Measurements from ENCODE around the gene CBX2. TPM values are rescaled to one million over a fixed set of nuclear protein-coding genes. Genes with fewer than 3 reads are reported as not detected.

Gene CBX2
- total RNA-seq, 1 experiment from 2014 or later = 28.3 TPM

- RAD21 ChIA-PET (ENCODE audit: low non-redundant PET in 1 of 2, low total read pairs in 2 of 2, uncharacterized antibody in 2 of 2, unreplicated experiment in 2 of 2) = interaction anchor here in 1 of 2 experiments (1.4 kb wide), 1 partner anchor 43 kb away, joined by 10 read pairs; the partner anchor contains the start of gene CBX4
- intact Hi-C loops (cut with micrococcal nuclease) = no loop called here
- peak overlapping the region; percentile 90 for H3K27ac ChIP-seq (ENCODE audit: low read depth, low read length)
Observed at GRCh38 chr17:79795795-79796443, 18.0 kb downstream of the CBX2 start.

GRCh38 chr17:79796444-79796762 lies 18.5 kb downstream of the CBX2 start:
- ChIA-PET RAD21 (ENCODE audit: low non-redundant PET in 1 of 2, low total read pairs in 2 of 2, uncharacterized antibody in 2 of 2, unreplicated experiment in 2 of 2) (interaction anchor here (1.0 to 1.4 kb wide), 4 partner anchors 12 to 43 kb away, joined by 3 to 10 read pairs (median 4); partner anchors contain the start of gene CBX4 (in 1 of the 2)), CTCF (interaction anchor here (0.6 to 2.0 kb wide), 14 partner anchors 7 to 356 kb away, joined by 3 to 13 read pairs (median 6); partner anchors contain the start of genes CBX4 and GAA), POLR2A (interaction anchor here (0.6 to 2.6 kb wide), 14 partner anchors 9 to 355 kb away, joined by 3 to 22 read pairs (median 5); partner anchors contain the start of gene CBX4)
- Histone ChIP-seq H3K79me2 (ENCODE audit: insufficient read depth, low read length) (peaks cover 18% of the 10 kb centered on the region; the same call in 1 of the 2 replicates), H3K9me2 (ENCODE audit: insufficient read depth) (no peaks in the 10 kb centered on the region), H3K4me2 (ENCODE audit: low read length) (peak overlapping the region; percentile 93), H3K27ac (ENCODE audit: low read depth, low read length) (peak overlapping the region; percentile 90), H2AFZ (ENCODE audit: low read depth, low read length, poor library complexity, severe bottlenecking) (no peak overlapping the region), H3K4me1 (ENCODE audit: control insufficient read depth in 1 of 2, insufficient read depth in 2 of 2, low read length in 2 of 2) (peaks cover 36 to 56% of the 10 kb centered on the region in 2 experiments), H4K20me1 (ENCODE audit: insufficient read depth) (no peaks in the 10 kb centered on the region), H3K4me3 (replicated peaks in 1 of 2; ENCODE audit: low read depth in 1 of 2, low read length in 2 of 2) (peak overlapping the region; percentile 80 to 92), H3K27me3 (ENCODE audit: insufficient read depth, low read length) (no peaks in the 10 kb centered on the region), H3K9ac (ENCODE audit: low read length) (peak overlapping the region; percentile 91), H3K36me3 (ENCODE audit: control insufficient read depth in 1 of 2, insufficient read depth in 2 of 2, low read length in 2 of 2) (peaks cover 10 to 18% of the 10 kb centered on the region in 2 experiments; a peak in 2 of 4 replicates), H3K9me3 (ENCODE audit: control insufficient read depth in 1 of 2, insufficient read depth in 1 of 2, low read depth in 1 of 2, low read length in 2 of 2) (no peaks in the 10 kb centered on the region)
- ATAC-seq (no peak), DNase-seq (ENCODE audit: low read depth, low spot score) (no peak)
- BruUV-seq (replicated peaks) = no TSS peak
- no peak for TF ChIP-seq CBX3 (IDR thresholded peaks at IDR 0.05; ENCODE audit: low read depth)
- no peak for TF ChIP-seq MAX (IDR thresholded peaks at IDR 0.05)
- TF ChIP-seq FOSL1 (IDR thresholded peaks at IDR 0.05; ENCODE audit: low read depth) = no peak
- TF ChIP-seq TCF7L2 (IDR thresholded peaks at IDR 0.05; ENCODE audit: borderline replicate concordance, extremely low read depth, insufficient read depth, insufficient read length) = no peak
- TF ChIP-seq ZFX (IDR thresholded peaks at IDR 0.05) = no peak
- TF ChIP-seq EZH2phosphoT487 (IDR thresholded peaks at IDR 0.05; ENCODE audit: borderline replicate concordance) = no peak
- no peak for TF ChIP-seq SP1 (IDR thresholded peaks at IDR 0.05; ENCODE audit: low read depth)
- TF ChIP-seq POLR2AphosphoS5 (IDR thresholded peaks at IDR 0.05; ENCODE audit: low read depth, low read length) = no peak
- no peak for TF ChIP-seq ZNF274 (IDR thresholded peaks at IDR 0.05; ENCODE audit: low read depth, low read length)
- no peak for TF ChIP-seq ZBTB33 (IDR thresholded peaks at IDR 0.05; ENCODE audit: extremely low read depth, insufficient replicate concordance, low read length)
- intact Hi-C loops (cut with micrococcal nuclease) = no loop called here

More at GRCh38 chr17:79795795-79796443, 18.0 kb downstream of the CBX2 start:
- Histone ChIP-seq H3K9me2 (ENCODE audit: insufficient read depth) (no peaks in the 10 kb centered on the region), H3K27me3 (ENCODE audit: insufficient read depth, low read length) (no peaks in the 10 kb centered on the region), H3K4me3 (replicated peaks in 1 of 2; ENCODE audit: low read depth in 1 of 2, low read length in 2 of 2) (peak overlapping the region; percentile 80 to 92), H3K4me2 (ENCODE audit: low read length) (peak overlapping the region; percentile 93), H3K9me3 (ENCODE audit: control insufficient read depth in 1 of 2, insufficient read depth in 1 of 2, low read depth in 1 of 2, low read length in 2 of 2) (no peaks in the 10 kb centered on the region), H3K9ac (ENCODE audit: low read length) (peak overlapping the region; percentile 91), H3K79me2 (ENCODE audit: insufficient read depth, low read length) (peaks cover 18% of the 10 kb centered on the region; the same call in 1 of the 2 replicates), H3K4me1 (ENCODE audit: control insufficient read depth in 1 of 2, insufficient read depth in 2 of 2, low read length in 2 of 2) (peaks cover 36 to 52% of the 10 kb centered on the region in 2 experiments), H4K20me1 (ENCODE audit: insufficient read depth) (no peaks in the 10 kb centered on the region), H2AFZ (ENCODE audit: low read depth, low read length, poor library complexity, severe bottlenecking) (no peak overlapping the region), H3K36me3 (ENCODE audit: control insufficient read depth in 1 of 2, insufficient read depth in 2 of 2, low read length in 2 of 2) (peaks cover 10 to 18% of the 10 kb centered on the region in 2 experiments; a peak in 2 of 4 replicates)
- CTCF ChIA-PET = interaction anchor here (1.5 to 2.0 kb wide), 3 partner anchors 12 to 213 kb away, joined by 9 to 13 read pairs (median 11); partner anchors contain the start of gene CBX4
- BruUV-seq (replicated peaks) = TSS peak; percentile 90
- TF ChIP-seq ATF3 (IDR thresholded peaks at IDR 0.05) (no peak), CBX3 (IDR thresholded peaks at IDR 0.05; ENCODE audit: low read depth) (no peak), CEBPB (IDR thresholded peaks at IDR 0.05; ENCODE audit: low read depth) (no peak), SIN3A (IDR thresholded peaks at IDR 0.05; ENCODE audit: low read depth) (no peak), RAD21 (IDR thresholded peaks at IDR 0.05; ENCODE audit: low read depth) (no peak), POLR2AphosphoS5 (IDR thresholded peaks at IDR 0.05; ENCODE audit: low read depth, low read length) (no peak)
- DNase-seq (ENCODE audit: low read depth, low spot score) (no peak), ATAC-seq (no peak)
- POLR2A ChIA-PET = interaction anchor here (1.4 to 2.6 kb wide), 3 partner anchors 9 to 56 kb away, joined by 3 to 22 read pairs (median 5); partner anchors contain the start of gene CBX4
